ENCODE measurements around the gene TBC1D25. TPM values are rescaled to one million over a fixed set of nuclear protein-coding genes. Genes with fewer than 3 reads are reported as not detected.

Gene TBC1D25
- total RNA-seq, 1 donor from 2014 or later, result 18.9 TPM

- H3K4me1 Mint-ChIP-seq (ENCODE audit: low read depth), result peaks cover 12% of the 10 kb centered on the region
- no peaks in the 10 kb centered on the region for H3K36me3 Mint-ChIP-seq (ENCODE audit: low read depth)
- no peak for DNase-seq (ENCODE audit: low spot score)
- peak overlapping the region; percentile 82 for H3K4me3 Mint-ChIP-seq (ENCODE audit: unreplicated experiment)
- no peak for TF ChIP-seq CTCF (IDR thresholded peaks at IDR 0.05)
- no peaks in the 10 kb centered on the region for H3K9me3 Mint-ChIP-seq (ENCODE audit: low read depth)
- no peak overlapping the region for H3K27ac Mint-ChIP-seq (ENCODE audit: unreplicated experiment)
- H3K27me3 Mint-ChIP-seq (ENCODE audit: low read depth), result no peaks in the 10 kb centered on the region
Observed at GRCh38 chrX:48509619-48510018, 29.9 kb upstream of the TBC1D25 start.

GRCh38 chrX:48511560-48511959, 28.0 kb upstream of the TBC1D25 start:
- Mint-ChIP-seq H3K9me3 (ENCODE audit: low read depth) (peaks cover 5% of the 10 kb centered on the region), H3K27me3 (ENCODE audit: low read depth) (no peaks in the 10 kb centered on the region), H3K4me1 (ENCODE audit: low read depth) (peaks cover 12% of the 10 kb centered on the region), H3K4me3 (ENCODE audit: unreplicated experiment) (no peak overlapping the region), H3K27ac (ENCODE audit: unreplicated experiment) (no peak overlapping the region), H3K36me3 (ENCODE audit: low read depth) (peaks cover 2% of the 10 kb centered on the region)
- peak; percentile 70 for TF ChIP-seq CTCF (IDR thresholded peaks at IDR 0.05)
- DNase-seq (ENCODE audit: low spot score), result no peak

GRCh38 chrX:48512371-48512935, 27.1 kb upstream of the TBC1D25 start:
- no peak for DNase-seq (ENCODE audit: low spot score)
- peaks cover 2% of the 10 kb centered on the region for H3K36me3 Mint-ChIP-seq (ENCODE audit: low read depth)
- H3K4me3 Mint-ChIP-seq (ENCODE audit: unreplicated experiment), result no peak overlapping the region
- H3K27me3 Mint-ChIP-seq (ENCODE audit: low read depth), result no peaks in the 10 kb centered on the region
- peaks cover 5% of the 10 kb centered on the region for H3K9me3 Mint-ChIP-seq (ENCODE audit: low read depth)
- no peak for TF ChIP-seq CTCF (IDR thresholded peaks at IDR 0.05)
- H3K4me1 Mint-ChIP-seq (ENCODE audit: low read depth), result peaks cover 12% of the 10 kb centered on the region
- no peak overlapping the region for H3K27ac Mint-ChIP-seq (ENCODE audit: unreplicated experiment)

GRCh38 chrX:48513670-48514069, 25.8 kb upstream of the TBC1D25 start:
- peaks cover 5% of the 10 kb centered on the region for H3K9me3 Mint-ChIP-seq (ENCODE audit: low read depth)

GRCh38 chrX:48514126-48514806, 25.2 kb upstream of the TBC1D25 start:
- Mint-ChIP-seq H3K27me3 (ENCODE audit: low read depth) (no peaks in the 10 kb centered on the region), H3K27ac (ENCODE audit: unreplicated experiment) (no peak overlapping the region), H3K9me3 (ENCODE audit: low read depth) (peaks cover 5% of the 10 kb centered on the region), H3K36me3 (ENCODE audit: low read depth) (peaks cover 2% of the 10 kb centered on the region), H3K4me1 (ENCODE audit: low read depth) (peaks cover 8% of the 10 kb centered on the region), H3K4me3 (ENCODE audit: unreplicated experiment) (no peak overlapping the region)
- DNase-seq (ENCODE audit: low spot score), result no peak
- TF ChIP-seq CTCF (IDR thresholded peaks at IDR 0.05), result no peak

More at GRCh38 chrX:48513670-48514069, 25.8 kb upstream of the TBC1D25 start:
- Mint-ChIP-seq H3K4me1 (ENCODE audit: low read depth) (peaks cover 9% of the 10 kb centered on the region), H3K27me3 (ENCODE audit: low read depth) (no peaks in the 10 kb centered on the region), H3K4me3 (ENCODE audit: unreplicated experiment) (no peak overlapping the region), H3K27ac (ENCODE audit: unreplicated experiment) (no peak overlapping the region), H3K36me3 (ENCODE audit: low read depth) (peaks cover 2% of the 10 kb centered on the region)
- TF ChIP-seq CTCF (IDR thresholded peaks at IDR 0.05), result no peak
- DNase-seq (ENCODE audit: low spot score), result no peak

Measured in chondrocyte (in vitro differentiated cells).